C4-2B (cell line): Measurements from ENCODE around the gene OR2A2.
"Not testable (repeated sequence)": the region's sequence is repeated elsewhere in the genome, so short reads cannot be mapped to it uniquely, and the experiment has no call there.

ENCODE experiments used
- CTCF ChIP-seq: fragments of 450-650 bp; conservative IDR thresholded peaks from 2 replicates; pipeline ENCODE4 v1.5.1; 2017; ENCODE audit warnings: mild to moderate bottlenecking
- ZFX ChIP-seq: fragments of 450-650 bp; IDR thresholded peaks from 2 replicates; pipeline ENCODE4 v1.6.1; 2017

GRCh38 chr7:144129601-144130000, 20.2 kb downstream of the OR2A2 start:
- not testable (repeated sequence) for TF ChIP-seq CTCF, ZFX
